WTC11 (cell line): Measurements from ENCODE around the gene SRSF8.

Source experiments
- CTCF ChIP-seq: fragments of 200-600 bp; IDR thresholded peaks from 2 replicates; pipeline ENCODE4 v1.8.0; 2022; ENCODE audit warnings: antibody characterized with exemption
- HMGXB4 ChIP-seq: sonication (generic); formaldehyde crosslinking; IDR thresholded peaks from 2 replicates; pipeline ENCODE4 v1.8.1; 2023; ENCODE audit warnings: mild to moderate bottlenecking, moderate library complexity, missing genetic modification reagents
- NR2C2 ChIP-seq: sonication (generic); formaldehyde crosslinking; IDR thresholded peaks from 2 replicates; pipeline ENCODE4 v1.8.0; 2022; ENCODE audit warnings: mild to moderate bottlenecking, missing genetic modification reagents
- PREB ChIP-seq: sonication (generic); formaldehyde crosslinking; IDR thresholded peaks from 2 replicates; pipeline ENCODE4 v1.8.1; 2022; ENCODE audit warnings: mild to moderate bottlenecking, missing genetic modification reagents, moderate library complexity, borderline replicate concordance
- ZNF512 ChIP-seq: sonication (generic); formaldehyde crosslinking; IDR thresholded peaks from 2 replicates; pipeline ENCODE4 v1.8.1; 2022; ENCODE audit warnings: missing genetic modification reagents, borderline replicate concordance

- TF ChIP-seq CTCF (no peak), PREB (CRISPR knock-in tag) (no peak), NR2C2 (CRISPR knock-in tag) (no peak), HMGXB4 (CRISPR knock-in tag) (no peak), ZNF512 (CRISPR knock-in tag) (no peak)
Measured at GRCh38 chr11:95042906-95043305, 23.8 kb upstream of the SRSF8 start.
